Measurements from ENCODE around the gene UBE2E1.

The UBE2E1 gene

GRCh38 chr3:23795096-23795495 is 10.7 kb upstream of the UBE2E1 start:
- no peak for DNase-seq (ENCODE audit: low read depth, low spot score)

GRCh38 chr3:23796518-23796917 is 9.2 kb upstream of the UBE2E1 start:
- no peak for DNase-seq (ENCODE audit: low read depth, low spot score)

GRCh38 chr3:23797491-23797890 is 8.3 kb upstream of the UBE2E1 start:
- no peak for DNase-seq (ENCODE audit: low read depth, low spot score)

GRCh38 chr3:23798456-23798855 is 7.3 kb upstream of the UBE2E1 start:
- DNase-seq (ENCODE audit: low read depth, low spot score), result no peak

GRCh38 chr3:23798876-23799275 is 6.9 kb upstream of the UBE2E1 start:
- DNase-seq (ENCODE audit: low read depth, low spot score), result no peak

GRCh38 chr3:23800731-23801130 is 5.0 kb upstream of the UBE2E1 start:
- DNase-seq (ENCODE audit: low read depth, low spot score), result no peak

GRCh38 chr3:23804441-23805209 is 1.1 kb upstream of the UBE2E1 start:
- DNase-seq (ENCODE audit: low read depth, low spot score), result no peak

GRCh38 chr3:23805210-23805632 is 534 bp upstream of the UBE2E1 start:
- DNase-seq (ENCODE audit: low read depth, low spot score), result no peak

- no peak for DNase-seq (ENCODE audit: low read depth, low spot score)
Measured at GRCh38 chr3:23806534-23807423, 1.0 kb downstream of the UBE2E1 start.

GRCh38 chr3:23807424-23808015 is 1.8 kb downstream of the UBE2E1 start:
- DNase-seq (ENCODE audit: low read depth, low spot score), result no peak

- no peak for DNase-seq (ENCODE audit: low read depth, low spot score)
Measured at GRCh38 chr3:23808525-23808924, 2.8 kb downstream of the UBE2E1 start.

GRCh38 chr3:23809294-23809693 is 3.5 kb downstream of the UBE2E1 start:
- no peak for DNase-seq (ENCODE audit: low read depth, low spot score)

GRCh38 chr3:23809840-23810342 is 4.1 kb downstream of the UBE2E1 start:
- DNase-seq (ENCODE audit: low read depth, low spot score), result no peak

GRCh38 chr3:23810343-23811184 is 4.8 kb downstream of the UBE2E1 start:
- DNase-seq (ENCODE audit: low read depth, low spot score), result peak; percentile 75

- no peak for DNase-seq (ENCODE audit: low read depth, low spot score)
Measured at GRCh38 chr3:23811185-23811527, 5.4 kb downstream of the UBE2E1 start.

GRCh38 chr3:23811919-23812318 is 6.2 kb downstream of the UBE2E1 start:
- no peak for DNase-seq (ENCODE audit: low read depth, low spot score)

- DNase-seq (ENCODE audit: low read depth, low spot score), result no peak
Measured at GRCh38 chr3:23815879-23816278, 10.1 kb downstream of the UBE2E1 start.

GRCh38 chr3:23816721-23817120 is 11.0 kb downstream of the UBE2E1 start:
- DNase-seq (ENCODE audit: low read depth, low spot score), result no peak

- no peak for DNase-seq (ENCODE audit: low read depth, low spot score)
Measured at GRCh38 chr3:23817508-23818223, 11.9 kb downstream of the UBE2E1 start.

- DNase-seq (ENCODE audit: low read depth, low spot score), result no peak
Measured at GRCh38 chr3:23819599-23820360, 14.0 kb downstream of the UBE2E1 start.
